ENCODE measurements around the gene MT3.

MT3 gene

GRCh38 chr16:56613706-56614105 is 24.4 kb downstream of the MT3 start:
- no peak overlapping the region for H3K27ac ChIP-seq
- no peak overlapping the region for H3K4me3 ChIP-seq (ENCODE audit: low read depth in 1 of 2, low read length in 1 of 2)
- no peaks in the 10 kb centered on the region for H3K36me3 ChIP-seq
- H3K4me1 ChIP-seq (ENCODE audit: control insufficient read depth in 1 of 2, insufficient read depth in 1 of 2, low read depth in 1 of 2, low read length in 1 of 2): peaks cover 24 to 28% of the 10 kb centered on the region in 2 experiments
- TF ChIP-seq CTCF (IDR thresholded peaks at IDR 0.05): no peak
- H3K9me3 ChIP-seq: no peaks in the 10 kb centered on the region
- peaks cover 41% of the 10 kb centered on the region for H3K27me3 ChIP-seq

DNA sequence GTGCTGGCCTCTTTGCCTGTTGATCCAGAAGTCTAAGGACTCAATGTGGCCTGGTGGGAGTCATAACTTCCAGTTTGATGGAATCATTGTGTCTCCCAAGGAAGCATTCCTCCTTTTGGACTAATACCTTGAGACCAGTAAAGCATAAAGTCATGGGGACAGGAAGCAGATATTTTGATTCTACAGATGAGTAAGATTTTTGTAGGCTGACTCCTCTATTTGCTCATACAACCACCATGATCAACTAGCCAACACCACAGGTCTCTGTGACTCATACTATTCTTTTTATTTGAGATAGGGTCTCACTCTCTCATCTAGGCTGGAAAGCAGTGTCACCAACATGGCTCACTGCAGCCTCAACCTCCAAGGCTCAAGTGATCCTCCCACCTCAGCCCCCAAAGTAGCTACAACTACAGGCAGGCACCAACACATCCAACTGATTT is 25.2 kb downstream of the MT3 start:
- Histone ChIP-seq H3K4me1 (ENCODE audit: control insufficient read depth in 1 of 2, insufficient read depth in 1 of 2, low read depth in 1 of 2, low read length in 1 of 2) (peaks cover 16 to 19% of the 10 kb centered on the region in 2 experiments), H3K27me3 (peaks cover 50% of the 10 kb centered on the region), H3K36me3 (no peaks in the 10 kb centered on the region), H3K27ac (no peak overlapping the region), H3K4me3 (ENCODE audit: low read depth in 1 of 2, low read length in 1 of 2) (no peak overlapping the region), H3K9me3 (no peaks in the 10 kb centered on the region)
- TF ChIP-seq CTCF (IDR thresholded peaks at IDR 0.05): no peak

GRCh38 chr16:56615353-56615752 is 26.0 kb downstream of the MT3 start:
- Histone ChIP-seq H3K27me3 (peaks cover 57% of the 10 kb centered on the region), H3K4me3 (ENCODE audit: low read depth in 1 of 2, low read length in 1 of 2) (no peak overlapping the region), H3K36me3 (no peaks in the 10 kb centered on the region), H3K27ac (no peak overlapping the region), H3K9me3 (no peaks in the 10 kb centered on the region), H3K4me1 (ENCODE audit: control insufficient read depth in 1 of 2, insufficient read depth in 1 of 2, low read depth in 1 of 2, low read length in 1 of 2) (peaks cover 9 to 11% of the 10 kb centered on the region in 2 experiments)
- TF ChIP-seq CTCF (IDR thresholded peaks at IDR 0.05): no peak

DNA sequence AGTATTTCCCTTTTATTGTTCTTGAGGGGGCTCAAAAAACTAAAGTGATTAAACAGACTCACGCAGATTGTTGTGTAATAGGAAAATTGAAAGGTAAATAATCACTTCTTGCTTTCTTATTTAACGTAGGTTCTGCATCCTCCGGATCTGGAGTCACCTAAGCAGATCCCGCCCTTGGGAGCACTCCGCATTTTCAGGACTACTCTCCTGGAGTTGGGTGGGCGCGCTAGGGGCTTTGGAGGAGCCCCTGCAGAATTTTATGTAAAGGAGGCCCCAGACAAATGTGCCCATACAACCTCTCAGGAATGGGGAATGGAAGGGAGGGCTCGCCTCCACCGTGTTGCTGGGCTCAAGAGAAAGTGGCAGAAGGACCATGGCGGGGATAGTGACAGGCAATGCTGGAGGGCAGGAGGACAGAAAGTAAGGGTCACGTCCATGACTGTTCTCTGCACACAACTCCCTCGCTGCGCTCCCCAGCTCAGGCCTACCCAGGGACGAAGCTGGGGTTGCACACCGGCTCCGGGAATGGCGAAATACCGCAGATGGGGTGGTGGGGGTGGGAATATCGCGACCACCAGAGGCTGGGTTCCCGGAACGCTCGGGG is 27.4 kb downstream of the MT3 start:
- no peak overlapping the region for H3K27ac ChIP-seq
- H3K4me3 ChIP-seq (ENCODE audit: low read depth in 1 of 2, low read length in 1 of 2): peak overlapping the region in 1 of 2 experiments; percentile 43
- H3K9me3 ChIP-seq: no peaks in the 10 kb centered on the region
- H3K4me1 ChIP-seq (ENCODE audit: control insufficient read depth in 1 of 2, insufficient read depth in 1 of 2, low read depth in 1 of 2, low read length in 1 of 2): peaks cover 9 to 11% of the 10 kb centered on the region in 2 experiments
- peaks cover 70% of the 10 kb centered on the region for H3K27me3 ChIP-seq
- H3K36me3 ChIP-seq: no peaks in the 10 kb centered on the region
- no peak for TF ChIP-seq CTCF (IDR thresholded peaks at IDR 0.05)

- Histone ChIP-seq H3K36me3 (no peaks in the 10 kb centered on the region), H3K9me3 (no peaks in the 10 kb centered on the region), H3K4me3 (ENCODE audit: low read depth in 1 of 2, low read length in 1 of 2) (peak overlapping the region in 1 of 2 experiments; percentile 43), H3K27ac (no peak overlapping the region), H3K27me3 (peaks cover 77% of the 10 kb centered on the region), H3K4me1 (ENCODE audit: control insufficient read depth in 1 of 2, insufficient read depth in 1 of 2, low read depth in 1 of 2, low read length in 1 of 2) (peaks cover 9 to 11% of the 10 kb centered on the region in 2 experiments)
- TF ChIP-seq CTCF (IDR thresholded peaks at IDR 0.05): no peak
Measured at GRCh38 chr16:56617212-56618085, 28.1 kb downstream of the MT3 start.
